Measurements from ENCODE around the gene FKBP9.

Gene FKBP9

DNA sequence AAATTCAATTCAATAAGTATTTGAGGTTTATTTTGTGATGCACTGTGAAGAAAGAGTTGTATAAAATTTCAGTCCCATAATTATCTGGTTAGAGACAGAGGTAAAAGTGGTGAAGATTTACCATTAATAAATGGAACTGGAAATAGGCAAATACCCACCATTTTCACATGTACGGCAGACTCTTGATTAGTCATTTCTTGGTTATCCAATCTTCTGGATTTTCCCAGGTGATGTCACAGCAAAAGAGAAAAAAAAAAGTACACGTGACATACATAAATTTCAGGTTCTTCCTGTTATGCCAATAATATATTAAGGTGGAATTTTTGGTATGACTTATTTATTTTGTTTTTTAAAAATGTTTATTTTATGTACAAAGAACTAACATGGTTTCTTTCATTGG is 78.5 kb downstream of the FKBP9 start:
- H3K4me3 ChIP-seq (replicated peaks; ENCODE audit: low read depth, low read length): no peak overlapping the region
- no peak for DNase-seq (ENCODE audit: extremely low read depth, low read depth)
- TF ChIP-seq CTCF (IDR thresholded peaks at IDR 0.05; ENCODE audit: low read depth, low read length, missing control alignments): no peak

DNA sequence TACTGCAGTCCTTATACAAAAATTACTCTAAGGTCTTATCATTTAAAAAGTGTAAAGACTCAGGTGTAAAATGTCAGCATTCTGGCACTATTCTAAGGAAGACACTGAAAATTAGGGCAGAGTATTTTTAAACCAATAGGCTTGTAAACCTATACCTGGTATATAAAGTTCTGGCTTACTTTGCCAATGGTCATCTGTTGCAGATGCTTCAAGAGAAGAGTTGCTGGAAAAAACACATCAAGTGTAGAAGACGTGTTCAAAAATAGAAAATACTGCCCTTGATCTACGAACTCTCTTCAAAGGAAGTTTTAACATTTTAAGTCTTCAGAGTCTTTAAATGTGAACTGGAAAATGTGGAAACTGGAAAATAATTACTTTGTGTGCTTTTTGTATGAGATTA is 81.4 kb downstream of the FKBP9 start:
- H3K4me3 ChIP-seq (replicated peaks; ENCODE audit: low read depth, low read length): no peak overlapping the region
- no peak for TF ChIP-seq CTCF (IDR thresholded peaks at IDR 0.05; ENCODE audit: low read depth, low read length, missing control alignments)
- DNase-seq (ENCODE audit: extremely low read depth, low read depth): no peak

DNA sequence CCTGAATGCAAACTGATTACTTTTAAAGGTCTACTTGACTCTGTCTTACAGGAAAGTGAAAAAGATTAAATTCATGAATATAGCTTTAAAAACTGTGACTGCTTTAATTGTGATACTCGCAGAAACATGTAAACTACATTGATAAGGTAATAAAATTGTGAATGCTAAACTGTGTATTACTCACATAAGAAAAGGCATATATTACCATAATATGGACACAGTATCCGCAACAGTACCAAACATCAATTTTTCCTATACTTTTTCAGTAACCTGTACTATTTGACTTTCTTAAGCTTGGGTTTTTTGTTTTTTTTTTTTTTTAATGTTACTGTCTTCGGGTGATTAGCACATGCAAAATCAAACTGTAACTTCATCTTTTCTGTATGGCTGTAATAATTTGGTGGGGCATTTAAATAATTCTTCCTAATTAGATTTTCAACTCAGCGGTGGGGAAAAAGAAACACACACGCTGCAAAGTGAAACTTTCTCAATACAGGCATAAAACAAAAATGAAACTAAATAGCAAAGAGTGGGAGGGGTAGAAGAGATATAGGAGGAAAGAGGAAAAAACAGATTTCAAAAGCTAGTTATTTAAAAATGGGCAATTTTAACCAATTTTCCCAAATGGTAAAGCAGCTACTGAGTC is 82.1 kb downstream of the FKBP9 start:
- TF ChIP-seq CTCF (IDR thresholded peaks at IDR 0.05; ENCODE audit: low read depth, low read length, missing control alignments): no peak
- DNase-seq (ENCODE audit: extremely low read depth, low read depth): no peak
- peak overlapping the region; percentile 25; the same call in 1 of the 2 replicates for H3K4me3 ChIP-seq (replicated peaks; ENCODE audit: low read depth, low read length)

DNA sequence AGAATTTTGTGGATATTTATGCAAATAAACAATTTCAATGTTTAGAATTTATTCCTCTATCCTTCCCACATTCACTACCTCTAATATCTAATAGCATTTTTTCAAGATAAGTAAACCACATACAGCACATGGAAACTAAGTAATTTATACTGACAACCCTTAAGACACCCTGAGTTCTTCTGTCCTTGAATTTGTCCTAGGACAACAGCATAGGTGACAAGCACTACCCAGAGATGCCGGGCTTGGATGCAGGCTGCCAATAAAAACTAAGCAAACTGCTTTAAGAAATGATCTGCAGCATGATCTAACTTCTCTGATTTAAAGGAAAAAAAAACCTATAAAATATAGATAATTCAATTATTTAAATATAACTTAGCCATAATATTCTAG is 82.7 kb downstream of the FKBP9 start:
- no peak for TF ChIP-seq CTCF (IDR thresholded peaks at IDR 0.05; ENCODE audit: low read depth, low read length, missing control alignments)
- no peak for DNase-seq (ENCODE audit: extremely low read depth, low read depth)
- peak overlapping the region; percentile 25 for H3K4me3 ChIP-seq (replicated peaks; ENCODE audit: low read depth, low read length)

- TF ChIP-seq CTCF (IDR thresholded peaks at IDR 0.05; ENCODE audit: low read depth, low read length, missing control alignments): no peak
- no peak for DNase-seq (ENCODE audit: extremely low read depth, low read depth)
- H3K4me3 ChIP-seq (replicated peaks; ENCODE audit: low read depth, low read length): no peak overlapping the region
Observed at GRCh38 chr7:33040803-33041516, 83.7 kb downstream of the FKBP9 start.

GRCh38 chr7:33041631-33042428 is 84.6 kb downstream of the FKBP9 start:
- no peak for TF ChIP-seq CTCF (IDR thresholded peaks at IDR 0.05; ENCODE audit: low read depth, low read length, missing control alignments)
- no peak for DNase-seq (ENCODE audit: extremely low read depth, low read depth)
- no peak overlapping the region for H3K4me3 ChIP-seq (replicated peaks; ENCODE audit: low read depth, low read length)
